ENCODE measurements around the gene GHR.

DNA sequence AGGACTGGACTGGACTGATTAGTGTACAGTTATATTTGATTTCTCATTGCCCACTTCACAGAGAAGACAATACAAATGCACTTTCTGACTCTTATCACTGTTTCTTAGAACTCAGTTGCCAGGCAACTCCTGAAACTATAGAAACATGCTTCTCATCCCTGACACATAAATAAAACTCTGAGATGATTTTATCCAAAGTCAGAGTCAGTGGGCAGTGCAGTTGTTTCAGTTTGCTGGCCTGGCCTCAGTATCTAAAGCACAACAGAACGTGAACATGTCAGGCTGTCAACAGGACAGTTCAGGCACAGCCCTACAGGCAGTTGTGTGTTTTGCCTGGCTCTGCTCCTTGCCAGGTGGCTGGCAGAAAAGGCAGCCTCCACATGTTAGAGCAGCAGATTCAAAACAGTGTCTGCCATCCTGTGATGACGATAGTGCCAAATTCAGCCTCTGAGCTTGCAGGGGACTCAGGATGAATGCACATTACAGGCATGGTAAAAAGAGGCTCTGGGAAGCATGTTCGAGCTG lies 268.2 kb downstream of the GHR start:
- TF ChIP-seq ATF2 (tag by site-specific recombination; IDR thresholded peaks at IDR 0.05; ENCODE audit: low read depth) (no peak), ZNF138 (tag by site-specific recombination; IDR thresholded peaks at IDR 0.05; ENCODE audit: borderline replicate concordance) (no peak), KLF17 (tag by site-specific recombination; IDR thresholded peaks at IDR 0.05) (no peak)
- TF ChIP-seq, protein P1, sequence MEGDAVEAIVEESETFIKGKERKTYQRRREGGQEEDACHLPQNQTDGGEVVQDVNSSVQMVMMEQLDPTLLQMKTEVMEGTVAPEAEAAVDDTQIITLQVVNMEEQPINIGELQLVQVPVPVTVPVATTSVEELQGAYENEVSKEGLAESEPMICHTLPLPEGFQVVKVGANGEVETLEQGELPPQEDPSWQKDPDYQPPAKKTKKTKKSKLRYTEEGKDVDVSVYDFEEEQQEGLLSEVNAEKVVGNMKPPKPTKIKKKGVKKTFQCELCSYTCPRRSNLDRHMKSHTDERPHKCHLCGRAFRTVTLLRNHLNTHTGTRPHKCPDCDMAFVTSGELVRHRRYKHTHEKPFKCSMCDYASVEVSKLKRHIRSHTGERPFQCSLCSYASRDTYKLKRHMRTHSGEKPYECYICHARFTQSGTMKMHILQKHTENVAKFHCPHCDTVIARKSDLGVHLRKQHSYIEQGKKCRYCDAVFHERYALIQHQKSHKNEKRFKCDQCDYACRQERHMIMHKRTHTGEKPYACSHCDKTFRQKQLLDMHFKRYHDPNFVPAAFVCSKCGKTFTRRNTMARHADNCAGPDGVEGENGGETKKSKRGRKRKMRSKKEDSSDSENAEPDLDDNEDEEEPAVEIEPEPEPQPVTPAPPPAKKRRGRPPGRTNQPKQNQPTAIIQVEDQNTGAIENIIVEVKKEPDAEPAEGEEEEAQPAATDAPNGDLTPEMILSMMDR (tag by site-specific recombination; IDR thresholded peaks at IDR 0.05), result no peak
